ENCODE results near the gene MYH13.

The MYH13 gene

GRCh38 chr17:10328971-10329923 is 43.6 kb downstream of the MYH13 start:
- H3K4me3 ChIP-seq (ENCODE audit: low read depth, low read length), result no peak overlapping the region

GRCh38 chr17:10328206-10328605 is 44.6 kb downstream of the MYH13 start:
- no peak for TF ChIP-seq CTCF (IDR thresholded peaks at IDR 0.05; ENCODE audit: low read depth, low read length)
- no peak overlapping the region for H3K4me3 ChIP-seq (ENCODE audit: low read depth, low read length)

More at GRCh38 chr17:10328971-10329923, 43.6 kb downstream of the MYH13 start:
- TF ChIP-seq CTCF (IDR thresholded peaks at IDR 0.05; ENCODE audit: low read depth, low read length), result no peak

- no peak overlapping the region for H3K4me3 ChIP-seq (ENCODE audit: low read depth, low read length)
- peak; percentile 95 for TF ChIP-seq CTCF (IDR thresholded peaks at IDR 0.05; ENCODE audit: low read depth, low read length)
Observed at GRCh38 chr17:10327640-10328039, 45.2 kb downstream of the MYH13 start.

GRCh38 chr17:10325031-10325695 is 47.6 kb downstream of the MYH13 start:
- no peak overlapping the region for H3K4me3 ChIP-seq (ENCODE audit: low read depth, low read length)
- TF ChIP-seq CTCF (IDR thresholded peaks at IDR 0.05; ENCODE audit: low read depth, low read length), result no peak

- no peak for TF ChIP-seq CTCF (IDR thresholded peaks at IDR 0.05; ENCODE audit: low read depth, low read length)
- no peak overlapping the region for H3K4me3 ChIP-seq (ENCODE audit: low read depth, low read length)
Observed at GRCh38 chr17:10323812-10324610, 48.8 kb downstream of the MYH13 start.

- no peak overlapping the region for H3K4me3 ChIP-seq (ENCODE audit: low read depth, low read length)
- no peak for TF ChIP-seq CTCF (IDR thresholded peaks at IDR 0.05; ENCODE audit: low read depth, low read length)
Observed at GRCh38 chr17:10318535-10318934, 54.3 kb downstream of the MYH13 start.
